GM23338 (cell line): ENCODE results near the gene CNPY1. TPM values are rescaled to one million over a fixed set of nuclear protein-coding genes. Genes with fewer than 3 reads are reported as not detected.

ENCODE experiments used
- ATAC-seq: fragments of 200-7000 bp; cut with Tn5 transposase; 3 replicates; pipeline ENCODE4 v1.9.1; 2020
- DNase-seq: peaks from one replicate; pipeline ENCODE4 v3.0.0-alpha.2; 2015; ENCODE audit warnings: low spot score
- H2AFZ ChIP-seq: fragments of 200-600 bp; sonication (generic); 2 replicates; pipeline ENCODE4 v1.8.0; 2016; ENCODE audit warnings: antibody characterized with exemption, mild to moderate bottlenecking, moderate library complexity
- H3F3A ChIP-seq: fragments of 200-600 bp; sonication (generic); replicated peaks from 2 replicates; pipeline ENCODE4 v1.8.0; 2017; ENCODE audit warnings: antibody characterized with exemption, mixed run types, low read depth
- H3K27ac ChIP-seq: fragments of 200-600 bp; sonication (generic); 2 replicates; pipeline ENCODE4 v1.6.1; 2016; ENCODE audit warnings: low read depth
- H3K27me3 ChIP-seq: fragments of 200-600 bp; sonication (generic); 2 replicates; pipeline ENCODE4 v1.8.0; 2016; ENCODE audit warnings: mild to moderate bottlenecking, mixed run types, moderate library complexity; ENCODE audit not compliant: insufficient read depth
- H3K36me3 ChIP-seq: fragments of 200-600 bp; sonication (generic); 2 replicates; pipeline ENCODE4 v1.8.0; 2016; ENCODE audit warnings: mild to moderate bottlenecking; ENCODE audit not compliant: insufficient read depth
- H3K4me1 ChIP-seq: fragments of 200-600 bp; sonication (generic); 2 replicates; pipeline ENCODE4 v1.8.0; 2016; ENCODE audit warnings: mild to moderate bottlenecking, moderate library complexity; ENCODE audit not compliant: insufficient read depth
- H3K4me2 ChIP-seq: fragments of 200-600 bp; sonication (generic); 2 replicates; pipeline ENCODE4 v1.7.1; 2017; ENCODE audit warnings: mixed run types
- H3K4me3 ChIP-seq: fragments of 200-600 bp; sonication (generic); 2 replicates; pipeline ENCODE4 v1.6.1; 2016; ENCODE audit warnings: mixed run types
- H3K79me2 ChIP-seq: fragments of 200-600 bp; sonication (generic); replicated peaks from 2 replicates; pipeline ENCODE4 v1.8.0; 2017; ENCODE audit warnings: mild to moderate bottlenecking; ENCODE audit not compliant: insufficient read depth
- H3K9me2 ChIP-seq: fragments of 200-600 bp; sonication (generic); 2 replicates; pipeline ENCODE4 v1.8.0; 2017; ENCODE audit not compliant: insufficient read depth
- H4K20me1 ChIP-seq: fragments of 200-600 bp; sonication (generic); replicated peaks from 2 replicates; pipeline ENCODE4 v1.8.0; 2017; ENCODE audit warnings: mild to moderate bottlenecking; ENCODE audit not compliant: insufficient read depth
- H3K27ac Mint-ChIP-seq: 2 replicates; pipeline ENCODE4 v1.8.0; 2020; ENCODE audit warnings: inconsistent platforms, mild to moderate bottlenecking, moderate library complexity, mixed read lengths
- H3K27me3 Mint-ChIP-seq: 3 replicates; pipeline ENCODE4 v1.8.0; 2022; ENCODE audit warnings: low read depth, mild to moderate bottlenecking, moderate library complexity, mixed read lengths, inconsistent platforms; ENCODE audit not compliant: insufficient read depth, poor library complexity
- H3K36me3 Mint-ChIP-seq: 3 replicates; pipeline ENCODE4 v1.8.0; 2021; ENCODE audit warnings: low read depth, mild to moderate bottlenecking, inconsistent platforms, moderate library complexity, mixed read lengths
- H3K4me1 Mint-ChIP-seq: 3 replicates; pipeline ENCODE4 v1.8.0; 2020; ENCODE audit warnings: mild to moderate bottlenecking, inconsistent platforms, mixed read lengths
- H3K4me3 Mint-ChIP-seq: 3 replicates; pipeline ENCODE4 v1.8.0; 2021; ENCODE audit warnings: moderate library complexity, mild to moderate bottlenecking, inconsistent platforms, mixed read lengths
- H3K9me3 Mint-ChIP-seq: 3 replicates; pipeline ENCODE4 v1.8.0; 2020; ENCODE audit warnings: moderate library complexity, mild to moderate bottlenecking, inconsistent platforms, mixed read lengths
- EZH2 ChIP-seq: fragments of 200-600 bp; sonication (generic); IDR thresholded peaks from one replicate; pipeline ENCODE4 v1.8.0; 2017; ENCODE audit warnings: antibody characterized with exemption, mild to moderate bottlenecking, low read depth; ENCODE audit not compliant: unreplicated experiment
- EZH2phosphoT487 ChIP-seq: fragments of 200-600 bp; sonication (generic); IDR thresholded peaks from one replicate; pipeline ENCODE4 v1.8.1; 2018; ENCODE audit warnings: antibody characterized with exemption; ENCODE audit not compliant: unreplicated experiment
- JUNB ChIP-seq: IDR thresholded peaks from one replicate; pipeline ENCODE4 v1.6.1; 2016; ENCODE audit warnings: antibody characterized with exemption; ENCODE audit not compliant: unreplicated experiment
- NANOG ChIP-seq: IDR thresholded peaks from 2 replicates; pipeline ENCODE4 v1.6.1; 2016; ENCODE audit warnings: antibody characterized with exemption, borderline replicate concordance
- ZNF114 ChIP-seq: fragments of 250-450 bp; sonication (Bioruptor Pico); IDR thresholded peaks from 2 replicates; pipeline ENCODE4 v1.5.0; 2020; ENCODE audit warnings: mild to moderate bottlenecking, moderate library complexity
- ZNF331 ChIP-seq: fragments of 250-450 bp; sonication (Bioruptor Pico); IDR thresholded peaks from 2 replicates; pipeline ENCODE4 v1.5.0; 2020; ENCODE audit warnings: low read depth, mild to moderate bottlenecking, moderate library complexity
- polyA plus RNA-seq: library from polyadenylated mRNA; unstranded; fragments of >200 nt; fragmentation: Nextera tagmentation; extraction: Ambion mirVana; gene quantifications from 2 replicates; pipeline ENCODE4 v1.2.1, GENCODE V29; 2016
- total RNA-seq: library from RNA; depleted of rRNA; stranded (reverse); fragments of >200 nt; shearing (Covaris generic); gene quantifications from 2 replicates; pipeline ENCODE4 v1.2.3, GENCODE V29; 2014
- TF ChIP-seq, protein P1 (sequence below): IDR thresholded peaks from 2 replicates; pipeline ENCODE4 v1.6.1; 2016; ENCODE audit warnings: antibody characterized with exemption
- TF ChIP-seq, protein P2 (sequence below): IDR thresholded peaks from one replicate; pipeline ENCODE4 v1.6.1; 2018; ENCODE audit warnings: antibody characterized with exemption; ENCODE audit not compliant: unreplicated experiment
- TF ChIP-seq, protein P3 (sequence below): fragments of 250-450 bp; sonication (Bioruptor Pico); IDR thresholded peaks from 2 replicates; pipeline ENCODE4 v1.5.0; 2020; ENCODE audit warnings: mild to moderate bottlenecking, moderate library complexity

Gene CNPY1
- total and polyA plus RNA-seq, 2 experiments from 2014 or later = not detected

DNA sequence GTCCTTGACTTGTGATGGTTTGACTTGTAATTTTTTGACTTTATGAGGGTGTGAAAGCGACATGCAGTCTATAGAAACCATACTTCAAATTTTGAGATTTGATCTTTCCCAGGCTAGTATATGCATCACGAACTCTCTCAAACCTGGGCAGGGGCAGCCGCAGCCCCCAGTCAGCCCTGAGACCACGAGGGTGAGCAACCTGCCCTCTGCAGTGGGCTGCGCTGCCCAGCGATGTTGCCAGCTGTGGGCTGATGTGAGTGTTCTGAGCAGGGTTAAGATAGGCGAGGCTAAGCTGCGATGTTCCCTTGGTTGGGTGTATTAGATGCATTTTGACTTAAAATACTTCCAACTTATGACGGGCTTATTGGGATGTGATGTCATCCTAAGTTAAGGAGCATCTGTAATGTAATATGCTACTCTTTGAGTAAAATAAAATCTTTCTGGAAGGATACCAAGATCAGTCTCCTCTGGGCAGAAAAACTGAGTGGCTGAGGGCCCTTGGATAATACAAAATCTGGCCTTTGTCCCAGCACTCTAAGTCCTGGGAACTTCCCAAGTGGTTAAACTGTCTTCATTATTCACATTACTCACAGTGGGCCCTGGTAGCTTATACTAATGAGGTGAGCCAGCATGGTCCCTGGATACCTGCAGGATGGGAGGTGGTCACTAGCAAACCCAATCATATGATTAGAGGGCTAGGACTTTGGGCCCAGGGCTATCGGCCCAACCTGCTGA, 28.4 kb upstream of the CNPY1 start (continued):
- no peak for TF ChIP-seq EZH2phosphoT487
- TF ChIP-seq, protein P1, sequence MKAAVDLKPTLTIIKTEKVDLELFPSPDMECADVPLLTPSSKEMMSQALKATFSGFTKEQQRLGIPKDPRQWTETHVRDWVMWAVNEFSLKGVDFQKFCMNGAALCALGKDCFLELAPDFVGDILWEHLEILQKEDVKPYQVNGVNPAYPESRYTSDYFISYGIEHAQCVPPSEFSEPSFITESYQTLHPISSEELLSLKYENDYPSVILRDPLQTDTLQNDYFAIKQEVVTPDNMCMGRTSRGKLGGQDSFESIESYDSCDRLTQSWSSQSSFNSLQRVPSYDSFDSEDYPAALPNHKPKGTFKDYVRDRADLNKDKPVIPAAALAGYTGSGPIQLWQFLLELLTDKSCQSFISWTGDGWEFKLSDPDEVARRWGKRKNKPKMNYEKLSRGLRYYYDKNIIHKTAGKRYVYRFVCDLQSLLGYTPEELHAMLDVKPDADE = no peak
- TF ChIP-seq JUNB = no peak
- TF ChIP-seq EZH2 = no peak
- TF ChIP-seq ZNF114 (CRISPR knock-in tag) = no peak

DNA sequence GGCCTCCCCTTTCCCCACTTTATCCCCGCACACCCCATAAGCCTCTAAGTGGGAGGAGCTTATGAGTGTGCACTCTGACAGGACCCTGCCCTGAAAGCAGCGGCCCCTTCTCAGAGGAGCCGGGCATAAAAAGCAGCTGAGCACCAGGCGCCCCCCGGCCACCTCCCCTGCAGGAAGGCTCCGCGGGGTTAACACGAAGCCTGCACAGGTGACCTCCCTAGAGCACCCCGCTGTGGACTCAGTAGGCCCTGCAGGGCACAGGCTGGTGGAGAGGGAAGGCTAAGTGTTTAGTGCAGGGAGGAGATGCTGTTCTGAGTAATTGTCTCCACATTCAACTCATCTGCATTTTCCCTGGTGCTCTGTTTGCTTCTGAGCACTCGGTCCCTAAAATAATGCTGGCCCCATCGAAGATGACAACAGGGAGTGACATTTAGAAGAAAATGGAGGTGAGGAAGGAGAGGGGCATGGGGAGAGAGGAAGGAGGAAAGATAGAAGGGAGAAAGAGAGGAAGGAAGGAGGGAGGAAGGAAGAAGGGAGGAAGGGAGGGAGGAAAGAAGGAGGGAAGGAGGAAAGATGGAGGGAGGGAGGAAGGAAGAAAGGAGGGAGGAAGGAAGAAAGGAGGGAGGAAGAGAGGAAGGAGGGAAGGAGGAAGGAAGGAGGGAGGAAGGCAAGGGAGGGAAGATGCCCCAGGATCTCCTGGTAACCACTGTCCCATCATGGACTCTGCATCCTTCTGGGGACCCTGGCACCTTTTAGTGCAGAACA, 25.4 kb upstream of the CNPY1 start:
- no peak overlapping the region for H3K4me3 Mint-ChIP-seq
- Histone ChIP-seq H3K4me3 (no peak overlapping the region), H3F3A (no peaks in the 10 kb centered on the region), H3K4me1 (no peaks in the 10 kb centered on the region), H3K36me3 (no peaks in the 10 kb centered on the region), H2AFZ (no peak overlapping the region), H3K27me3 (no peaks in the 10 kb centered on the region), H3K9me2 (no peaks in the 10 kb centered on the region), H3K27ac (no peak overlapping the region), H3K79me2 (no peaks in the 10 kb centered on the region), H4K20me1 (no peaks in the 10 kb centered on the region), H3K4me2 (no peak overlapping the region)
- DNase-seq = peak; percentile 34
- peaks cover 13% of the 10 kb centered on the region for H3K4me1 Mint-ChIP-seq
- H3K36me3 Mint-ChIP-seq = no peaks in the 10 kb centered on the region
- peak; percentile 69 for ATAC-seq
- H3K27me3 Mint-ChIP-seq = peaks cover 4% of the 10 kb centered on the region
- H3K27ac Mint-ChIP-seq = no peak overlapping the region
- no peaks in the 10 kb centered on the region for H3K9me3 Mint-ChIP-seq
- TF ChIP-seq, protein P2, sequence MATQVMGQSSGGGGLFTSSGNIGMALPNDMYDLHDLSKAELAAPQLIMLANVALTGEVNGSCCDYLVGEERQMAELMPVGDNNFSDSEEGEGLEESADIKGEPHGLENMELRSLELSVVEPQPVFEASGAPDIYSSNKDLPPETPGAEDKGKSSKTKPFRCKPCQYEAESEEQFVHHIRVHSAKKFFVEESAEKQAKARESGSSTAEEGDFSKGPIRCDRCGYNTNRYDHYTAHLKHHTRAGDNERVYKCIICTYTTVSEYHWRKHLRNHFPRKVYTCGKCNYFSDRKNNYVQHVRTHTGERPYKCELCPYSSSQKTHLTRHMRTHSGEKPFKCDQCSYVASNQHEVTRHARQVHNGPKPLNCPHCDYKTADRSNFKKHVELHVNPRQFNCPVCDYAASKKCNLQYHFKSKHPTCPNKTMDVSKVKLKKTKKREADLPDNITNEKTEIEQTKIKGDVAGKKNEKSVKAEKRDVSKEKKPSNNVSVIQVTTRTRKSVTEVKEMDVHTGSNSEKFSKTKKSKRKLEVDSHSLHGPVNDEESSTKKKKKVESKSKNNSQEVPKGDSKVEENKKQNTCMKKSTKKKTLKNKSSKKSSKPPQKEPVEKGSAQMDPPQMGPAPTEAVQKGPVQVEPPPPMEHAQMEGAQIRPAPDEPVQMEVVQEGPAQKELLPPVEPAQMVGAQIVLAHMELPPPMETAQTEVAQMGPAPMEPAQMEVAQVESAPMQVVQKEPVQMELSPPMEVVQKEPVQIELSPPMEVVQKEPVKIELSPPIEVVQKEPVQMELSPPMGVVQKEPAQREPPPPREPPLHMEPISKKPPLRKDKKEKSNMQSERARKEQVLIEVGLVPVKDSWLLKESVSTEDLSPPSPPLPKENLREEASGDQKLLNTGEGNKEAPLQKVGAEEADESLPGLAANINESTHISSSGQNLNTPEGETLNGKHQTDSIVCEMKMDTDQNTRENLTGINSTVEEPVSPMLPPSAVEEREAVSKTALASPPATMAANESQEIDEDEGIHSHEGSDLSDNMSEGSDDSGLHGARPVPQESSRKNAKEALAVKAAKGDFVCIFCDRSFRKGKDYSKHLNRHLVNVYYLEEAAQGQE = no peak
- TF ChIP-seq EZH2 = no peak
- TF ChIP-seq, protein P3, sequence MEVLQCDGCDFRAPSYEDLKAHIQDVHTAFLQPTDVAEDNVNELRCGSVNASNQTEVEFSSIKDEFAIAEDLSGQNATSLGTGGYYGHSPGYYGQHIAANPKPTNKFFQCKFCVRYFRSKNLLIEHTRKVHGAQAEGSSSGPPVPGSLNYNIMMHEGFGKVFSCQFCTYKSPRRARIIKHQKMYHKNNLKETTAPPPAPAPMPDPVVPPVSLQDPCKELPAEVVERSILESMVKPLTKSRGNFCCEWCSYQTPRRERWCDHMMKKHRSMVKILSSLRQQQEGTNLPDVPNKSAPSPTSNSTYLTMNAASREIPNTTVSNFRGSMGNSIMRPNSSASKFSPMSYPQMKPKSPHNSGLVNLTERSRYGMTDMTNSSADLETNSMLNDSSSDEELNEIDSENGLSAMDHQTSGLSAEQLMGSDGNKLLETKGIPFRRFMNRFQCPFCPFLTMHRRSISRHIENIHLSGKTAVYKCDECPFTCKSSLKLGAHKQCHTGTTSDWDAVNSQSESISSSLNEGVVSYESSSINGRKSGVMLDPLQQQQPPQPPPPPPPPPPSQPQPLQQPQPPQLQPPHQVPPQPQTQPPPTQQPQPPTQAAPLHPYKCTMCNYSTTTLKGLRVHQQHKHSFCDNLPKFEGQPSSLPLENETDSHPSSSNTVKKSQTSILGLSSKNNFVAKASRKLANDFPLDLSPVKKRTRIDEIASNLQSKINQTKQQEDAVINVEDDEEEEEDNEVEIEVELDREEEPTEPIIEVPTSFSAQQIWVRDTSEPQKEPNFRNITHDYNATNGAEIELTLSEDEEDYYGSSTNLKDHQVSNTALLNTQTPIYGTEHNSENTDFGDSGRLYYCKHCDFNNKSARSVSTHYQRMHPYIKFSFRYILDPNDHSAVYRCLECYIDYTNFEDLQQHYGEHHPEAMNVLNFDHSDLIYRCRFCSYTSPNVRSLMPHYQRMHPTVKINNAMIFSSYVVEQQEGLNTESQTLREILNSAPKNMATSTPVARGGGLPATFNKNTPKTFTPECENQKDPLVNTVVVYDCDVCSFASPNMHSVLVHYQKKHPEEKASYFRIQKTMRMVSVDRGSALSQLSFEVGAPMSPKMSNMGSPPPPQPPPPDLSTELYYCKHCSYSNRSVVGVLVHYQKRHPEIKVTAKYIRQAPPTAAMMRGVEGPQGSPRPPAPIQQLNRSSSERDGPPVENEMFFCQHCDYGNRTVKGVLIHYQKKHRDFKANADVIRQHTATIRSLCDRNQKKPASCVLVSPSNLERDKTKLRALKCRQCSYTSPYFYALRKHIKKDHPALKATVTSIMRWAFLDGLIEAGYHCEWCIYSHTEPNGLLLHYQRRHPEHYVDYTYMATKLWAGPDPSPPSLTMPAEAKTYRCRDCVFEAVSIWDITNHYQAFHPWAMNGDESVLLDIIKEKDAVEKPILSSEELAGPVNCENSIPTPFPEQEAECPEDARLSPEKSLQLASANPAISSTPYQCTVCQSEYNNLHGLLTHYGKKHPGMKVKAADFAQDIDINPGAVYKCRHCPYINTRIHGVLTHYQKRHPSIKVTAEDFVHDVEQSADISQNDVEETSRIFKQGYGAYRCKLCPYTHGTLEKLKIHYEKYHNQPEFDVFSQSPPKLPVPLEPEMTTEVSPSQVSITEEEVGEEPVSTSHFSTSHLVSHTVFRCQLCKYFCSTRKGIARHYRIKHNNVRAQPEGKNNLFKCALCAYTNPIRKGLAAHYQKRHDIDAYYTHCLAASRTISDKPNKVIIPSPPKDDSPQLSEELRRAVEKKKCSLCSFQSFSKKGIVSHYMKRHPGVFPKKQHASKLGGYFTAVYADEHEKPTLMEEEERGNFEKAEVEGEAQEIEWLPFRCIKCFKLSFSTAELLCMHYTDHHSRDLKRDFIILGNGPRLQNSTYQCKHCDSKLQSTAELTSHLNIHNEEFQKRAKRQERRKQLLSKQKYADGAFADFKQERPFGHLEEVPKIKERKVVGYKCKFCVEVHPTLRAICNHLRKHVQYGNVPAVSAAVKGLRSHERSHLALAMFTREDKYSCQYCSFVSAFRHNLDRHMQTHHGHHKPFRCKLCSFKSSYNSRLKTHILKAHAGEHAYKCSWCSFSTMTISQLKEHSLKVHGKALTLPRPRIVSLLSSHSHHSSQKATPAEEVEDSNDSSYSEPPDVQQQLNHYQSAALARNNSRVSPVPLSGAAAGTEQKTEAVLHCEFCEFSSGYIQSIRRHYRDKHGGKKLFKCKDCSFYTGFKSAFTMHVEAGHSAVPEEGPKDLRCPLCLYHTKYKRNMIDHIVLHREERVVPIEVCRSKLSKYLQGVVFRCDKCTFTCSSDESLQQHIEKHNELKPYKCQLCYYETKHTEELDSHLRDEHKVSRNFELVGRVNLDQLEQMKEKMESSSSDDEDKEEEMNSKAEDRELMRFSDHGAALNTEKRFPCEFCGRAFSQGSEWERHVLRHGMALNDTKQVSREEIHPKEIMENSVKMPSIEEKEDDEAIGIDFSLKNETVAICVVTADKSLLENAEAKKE = no peak
- no peak for TF ChIP-seq ZNF331 (CRISPR knock-in tag)
- TF ChIP-seq, protein P1 = no peak
- no peak for TF ChIP-seq NANOG
- TF ChIP-seq EZH2phosphoT487 = no peak
